ENCODE measurements around the gene AK2.
"Not testable (repeated sequence)": the region's sequence is repeated elsewhere in the genome, so short reads cannot be mapped to it uniquely, and the experiment has no call there.

AK2 gene

GRCh38 chr1:33036526-33037503 lies at the start of gene AK2:
Gene AK2, minus strand, starts transcription at chr1:33036883. Its CDS starts 55 bp downstream, at chr1:33036828.
- peak; percentile 76 to 93 (median 82) for DNase-seq (ENCODE audit: low read depth in 4 of 4, low spot score in 1 of 4)

GRCh38 chr1:33086384-33086850 lies 49.7 kb upstream of the AK2 start:
- peak in 1 of 4 experiments; percentile 13 for DNase-seq (ENCODE audit: low read depth in 4 of 4, low spot score in 1 of 4)

DNA sequence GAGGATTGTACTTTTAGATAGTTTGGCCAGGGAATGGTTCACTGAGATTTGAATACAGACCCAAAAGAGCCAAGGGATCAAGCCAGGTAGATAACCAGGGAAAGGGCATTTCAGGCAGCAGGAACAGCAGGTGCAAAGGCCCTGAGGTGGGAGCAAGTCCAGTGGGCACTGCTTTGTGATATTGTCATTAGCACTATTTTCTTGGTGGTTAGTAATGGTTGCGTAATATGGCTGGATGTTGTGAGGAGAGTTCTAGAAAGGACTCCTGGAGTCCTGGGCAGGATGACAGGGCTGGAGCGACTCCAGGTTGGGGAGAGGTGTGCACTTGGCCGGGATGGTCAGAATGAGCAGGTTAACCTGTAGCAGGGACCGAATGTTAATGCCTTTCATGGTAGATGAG lies 48.6 kb upstream of the AK2 start:
- DNase-seq (ENCODE audit: low read depth in 4 of 4, low spot score in 1 of 4), result no peak

GRCh38 chr1:33082575-33083108 lies 46.0 kb upstream of the AK2 start:
- DNase-seq (ENCODE audit: low read depth in 4 of 4, low spot score in 1 of 4), result no peak

DNA sequence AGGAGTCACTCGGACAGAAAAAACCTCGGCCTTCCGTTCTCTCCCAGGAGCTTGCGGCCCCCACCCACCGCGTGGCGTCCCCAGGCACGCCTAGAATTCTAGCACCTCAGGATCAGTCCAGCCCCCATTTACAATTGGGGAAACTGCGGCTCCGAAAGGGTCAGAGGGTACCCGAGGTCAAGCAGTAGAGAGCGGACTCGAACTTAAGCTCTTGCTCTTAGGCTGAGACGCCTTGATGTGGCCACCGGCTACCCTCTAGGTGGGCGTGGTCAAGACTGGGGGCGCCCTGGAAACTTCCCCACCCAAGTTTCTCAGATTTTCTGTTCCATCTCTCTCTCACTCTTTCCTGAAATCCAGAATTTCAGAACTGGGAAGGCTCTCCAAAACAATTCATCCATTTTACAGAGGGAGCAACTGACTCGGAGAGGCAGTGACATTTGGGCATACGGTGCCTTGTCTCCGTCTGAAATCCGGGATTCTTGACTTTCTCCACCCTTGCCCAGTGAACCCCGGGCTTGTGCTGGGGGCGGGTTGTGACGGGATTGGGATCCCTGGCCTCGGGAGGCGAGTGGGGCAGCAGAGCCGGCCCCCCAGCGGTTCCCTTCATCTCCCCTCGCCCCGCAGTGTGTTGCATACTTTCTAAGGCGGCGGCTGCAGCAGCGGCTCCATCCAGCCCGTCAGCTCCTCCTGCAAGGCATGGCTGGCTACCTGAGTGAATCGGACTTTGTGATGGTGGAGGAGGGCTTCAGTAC lies 45.0 kb upstream of the AK2 start:
- no peak for DNase-seq (ENCODE audit: low read depth in 4 of 4, low spot score in 1 of 4)

DNA sequence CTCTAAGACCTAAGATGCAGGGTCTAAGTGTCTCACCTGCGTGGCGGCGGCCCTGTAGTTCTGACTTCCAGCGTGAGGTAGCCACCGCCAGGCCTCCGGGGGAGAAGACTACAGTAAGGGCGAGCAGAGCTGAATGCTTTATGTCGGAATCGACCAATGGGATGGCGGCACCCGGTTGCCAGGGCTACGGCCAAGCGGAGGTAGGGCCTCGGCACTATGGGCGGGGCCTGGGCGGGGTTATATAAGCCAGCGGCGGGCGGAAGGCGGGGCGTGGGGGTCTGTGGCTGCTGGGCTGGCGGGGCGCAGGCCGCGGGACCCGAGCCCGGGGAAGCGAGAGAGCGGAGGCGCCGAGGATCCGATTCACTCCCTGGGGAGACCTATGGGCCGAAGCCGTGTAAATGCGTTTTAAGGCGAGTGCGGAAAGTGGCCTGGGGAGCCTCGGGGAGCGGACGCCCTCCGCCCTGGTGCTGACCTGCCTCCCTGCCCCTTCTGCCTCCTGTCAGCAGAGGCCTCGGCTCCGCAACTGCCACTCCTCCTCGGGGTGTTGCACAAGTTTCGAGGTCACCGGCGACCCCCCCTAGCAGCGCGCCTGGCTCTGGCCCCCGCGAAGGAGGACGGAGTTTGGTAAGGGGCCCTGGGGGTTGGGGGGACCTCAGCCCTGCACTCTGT lies 44.3 kb upstream of the AK2 start, which contains the start of gene AZIN2:
AZIN2 (plus strand) TSS at position 269 of the 669 bp plus-strand sequence. CDS start 1,097 bp downstream, outside the sequence.
- DNase-seq (ENCODE audit: low read depth in 4 of 4, low spot score in 1 of 4), result peak; percentile 93 to 98 (median 98)

DNA sequence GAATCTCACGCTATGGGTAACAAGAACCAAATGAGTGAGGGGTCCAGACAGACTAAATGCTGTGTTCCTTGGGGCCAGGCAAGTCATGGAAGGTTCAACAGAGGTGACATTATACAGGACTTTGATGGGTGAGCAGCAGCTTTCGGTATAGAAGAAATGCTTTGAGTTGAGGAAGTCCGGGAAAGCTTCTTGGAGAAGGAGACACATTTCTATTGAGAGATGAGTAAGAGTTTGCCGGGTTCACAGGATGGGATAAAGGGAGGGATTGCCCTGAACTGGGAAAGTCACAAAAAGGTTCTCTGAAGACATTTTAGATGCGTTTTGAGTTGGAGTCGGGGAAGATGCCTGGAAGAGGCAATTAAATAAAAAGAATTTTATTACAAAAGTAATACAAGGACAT lies 43.7 kb upstream of the AK2 start:
- DNase-seq (ENCODE audit: low read depth in 4 of 4, low spot score in 1 of 4), result no peak

- no peak for DNase-seq (ENCODE audit: low read depth in 4 of 4, low spot score in 1 of 4)
Observed at GRCh38 chr1:33078030-33078591, 41.4 kb upstream of the AK2 start.

GRCh38 chr1:33074193-33074945 lies 37.7 kb upstream of the AK2 start:
- DNase-seq (ENCODE audit: low read depth in 4 of 4, low spot score in 1 of 4), result no peak

GRCh38 chr1:33072707-33073106 lies 36.0 kb upstream of the AK2 start:
- DNase-seq (ENCODE audit: low read depth in 4 of 4, low spot score in 1 of 4), result no peak

GRCh38 chr1:33070628-33071027 lies 33.9 kb upstream of the AK2 start:
- no peak for DNase-seq (ENCODE audit: low read depth in 4 of 4, low spot score in 1 of 4)

- not testable (repeated sequence) for DNase-seq (ENCODE audit: low read depth in 4 of 4, low spot score in 1 of 4)
Observed at GRCh38 chr1:33068108-33068507, 31.4 kb upstream of the AK2 start.

DNA sequence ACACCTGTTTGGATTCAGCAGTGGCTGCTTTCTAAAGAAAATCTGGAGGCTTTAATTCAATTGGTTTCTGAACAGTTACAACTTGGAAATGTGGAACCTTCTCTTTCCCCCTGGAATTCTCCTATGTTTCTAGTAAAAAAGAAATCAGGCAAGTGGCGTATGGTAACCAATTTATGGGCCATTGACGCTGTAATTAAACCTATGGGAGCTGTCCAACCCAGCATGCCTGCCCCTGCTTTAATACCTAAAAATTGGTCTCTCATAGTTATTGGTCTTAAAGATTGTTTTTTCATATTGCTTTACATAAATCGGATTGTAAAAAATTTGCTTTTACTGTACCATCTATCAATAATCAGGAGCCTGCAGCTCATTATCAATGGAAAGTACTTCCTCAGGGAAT lies 29.8 kb upstream of the AK2 start:
- DNase-seq (ENCODE audit: low read depth in 4 of 4, low spot score in 1 of 4), result not testable (repeated sequence)

DNA sequence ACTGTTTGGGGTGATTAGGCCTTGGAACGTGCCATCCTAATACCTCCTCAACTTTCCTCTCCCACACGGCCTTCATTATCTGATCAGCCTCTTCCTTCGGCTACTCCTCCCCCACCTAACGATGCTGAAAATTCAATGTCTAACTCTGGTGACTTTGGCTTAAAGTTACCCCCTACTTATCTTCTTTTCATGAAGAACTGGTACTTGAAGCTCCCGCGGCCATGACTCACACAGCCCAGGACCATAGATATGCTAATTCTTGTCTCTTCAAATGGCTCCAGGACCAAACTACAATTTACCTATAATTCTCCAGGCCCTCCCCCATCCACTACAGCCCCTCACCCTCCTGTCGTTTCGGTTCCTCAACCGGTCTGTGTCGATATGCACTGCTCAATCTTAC lies 28.6 kb upstream of the AK2 start:
- DNase-seq (ENCODE audit: low read depth in 4 of 4, low spot score in 1 of 4), result no peak

- not testable (repeated sequence) for DNase-seq (ENCODE audit: low read depth in 4 of 4, low spot score in 1 of 4)
Observed at GRCh38 chr1:33064284-33064683, 27.6 kb upstream of the AK2 start.

DNA sequence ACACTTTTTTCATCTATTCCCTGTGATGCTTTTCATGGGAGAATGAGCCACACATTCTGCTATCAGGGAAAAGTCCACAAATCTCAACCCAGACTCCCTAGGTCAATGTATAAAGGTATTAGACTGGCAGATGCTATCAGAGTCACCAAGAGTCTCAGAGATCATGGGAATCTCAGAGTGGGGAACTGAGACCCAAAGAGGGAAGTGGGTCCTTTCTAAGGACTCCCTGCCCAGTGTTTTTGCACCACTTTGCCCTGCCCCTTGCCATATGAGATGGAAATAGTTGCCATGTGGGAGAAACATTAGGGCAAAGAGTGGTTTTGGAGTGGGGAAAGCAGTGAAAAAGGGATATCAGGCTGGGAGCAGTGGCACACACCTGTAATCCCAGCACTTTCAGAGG lies 25.2 kb upstream of the AK2 start:
- DNase-seq (ENCODE audit: low read depth in 4 of 4, low spot score in 1 of 4), result no peak

GRCh38 chr1:33060579-33061083 lies 23.9 kb upstream of the AK2 start:
- no peak for DNase-seq (ENCODE audit: low read depth in 4 of 4, low spot score in 1 of 4)

GRCh38 chr1:33057095-33057494 lies 20.4 kb upstream of the AK2 start:
- DNase-seq (ENCODE audit: low read depth in 4 of 4, low spot score in 1 of 4), result no peak

- no peak for DNase-seq (ENCODE audit: low read depth in 4 of 4, low spot score in 1 of 4)
Observed at GRCh38 chr1:33056426-33056825, 19.7 kb upstream of the AK2 start.

Measured in stimulated activated CD4-positive, alpha-beta T cell treated with anti-CD3 and anti-CD28 coated beads, Interleukin-1b, Interleukin-23, amount 100 ng/mL, for 24 hours (primary cell).